OCI-LY3 (cell line): Measurements from ENCODE around the gene IRF2BP2.
A peak's percentile ranks its signal among the peaks of the same experiment; 100 is the strongest.

ENCODE experiments used
- H2AFZ ChIP-seq: fragments of 200-600, 300-600 bp; shearing (Covaris generic); 2 replicates; pipeline ENCODE4 v1.6.0; 2014; ENCODE audit warnings: antibody characterized with exemption, low read depth, low read length
- H3K27ac ChIP-seq: fragments of 200-600, 300-600 bp; sonication (generic); 2 replicates; pipeline ENCODE4 v1.5.1; 2014; ENCODE audit warnings: mild to moderate bottlenecking, low read length, moderate library complexity, mixed read lengths
- H3K27me3 ChIP-seq: fragments of 200-600, 300-600 bp; sonication (generic); 2 replicates; pipeline ENCODE4 v1.6.1; 2014; ENCODE audit warnings: low read depth, low read length, mixed read lengths
- H3K36me3 ChIP-seq: fragments of 200-600, 300-600 bp; sonication (generic); replicated peaks from 2 replicates; pipeline ENCODE3; 2014; ENCODE audit warnings: low read depth, low read length, mixed read lengths
- H3K4me1 ChIP-seq: fragments of 300-600, 200-600 bp; sonication (generic); 2 replicates; pipeline ENCODE4 v1.6.1; 2014; ENCODE audit warnings: low read length, mixed read lengths
- H3K4me2 ChIP-seq: fragments of 200-600, 300-600 bp; sonication (generic); 2 replicates; pipeline ENCODE4 v1.6.1; 2014; ENCODE audit warnings: low read length, mixed read lengths
- H3K4me3 ChIP-seq: fragments of 300-600, 200-600 bp; sonication (generic); 2 replicates; pipeline ENCODE4 v1.5.1; 2014; ENCODE audit warnings: antibody characterized with exemption, mild to moderate bottlenecking, low read length, moderate library complexity
- H3K79me2 ChIP-seq: fragments of 300-600, 200-600 bp; shearing (Covaris generic); 2 replicates; pipeline ENCODE4 v1.6.1; 2014; ENCODE audit warnings: mild to moderate bottlenecking, low read length, mixed read lengths
- H3K9ac ChIP-seq: fragments of 300-600, 200-600 bp; shearing (Covaris generic); 2 replicates; pipeline ENCODE4 v1.6.0; 2014; ENCODE audit warnings: mild to moderate bottlenecking, low read length, moderate library complexity
- H3K9me3 ChIP-seq: fragments of 200-600, 300-600 bp; shearing (Covaris generic); 2 replicates; pipeline ENCODE4 v1.6.1; 2014; ENCODE audit warnings: low read length, mixed read lengths; ENCODE audit not compliant: insufficient read depth
- H4K20me1 ChIP-seq: fragments of 200-600, 300-600 bp; sonication (generic); 2 replicates; pipeline ENCODE4 v1.6.1; 2016; ENCODE audit warnings: low read length, mixed read lengths; ENCODE audit not compliant: insufficient read depth
- CTCF ChIP-seq: fragments of 200-600, 300-600 bp; sonication (generic); IDR thresholded peaks from 2 replicates; pipeline ENCODE4 v1.5.1; 2014; ENCODE audit warnings: antibody characterized with exemption, low read length, low read depth
- EZH2phosphoT487 ChIP-seq: fragments of 200-600 bp; shearing (Covaris generic); IDR thresholded peaks from 2 replicates; pipeline ENCODE4 v1.6.1; 2018; ENCODE audit warnings: antibody characterized with exemption, mixed run types, low read depth

IRF2BP2 gene

DNA sequence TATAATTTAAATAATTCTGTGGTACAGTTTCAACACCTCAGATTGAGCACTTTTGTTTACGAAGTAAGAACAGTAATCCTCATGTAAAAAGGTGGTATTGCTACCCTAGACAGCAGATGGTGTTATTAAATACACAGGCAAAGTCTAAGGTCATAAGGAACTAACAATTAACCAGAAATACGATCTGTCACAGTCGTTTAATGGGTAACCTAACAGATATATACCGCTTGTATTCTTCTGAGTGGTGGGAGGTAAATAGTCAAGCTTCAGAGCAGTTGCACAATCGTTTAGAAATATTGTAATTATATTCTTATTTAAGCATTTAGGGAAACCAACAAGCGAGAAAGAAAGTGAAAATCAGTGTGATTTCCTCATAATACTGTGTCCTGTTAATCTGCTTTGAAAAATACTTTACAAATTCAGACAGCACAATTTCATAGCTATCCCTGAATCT, 9.8 kb upstream of the IRF2BP2 start:
- H3K9me3 ChIP-seq = no peaks in the 10 kb centered on the region
- H4K20me1 ChIP-seq = no peaks in the 10 kb centered on the region
- H2AFZ ChIP-seq = peak overlapping the region; percentile 82
- H3K36me3 ChIP-seq = no peaks in the 10 kb centered on the region
- no peaks in the 10 kb centered on the region for H3K27me3 ChIP-seq
- no peaks in the 10 kb centered on the region for H3K79me2 ChIP-seq
- H3K9ac ChIP-seq = peak overlapping the region; percentile 50
- peaks cover 31% of the 10 kb centered on the region for H3K4me1 ChIP-seq
- no peak overlapping the region for H3K27ac ChIP-seq
- peak overlapping the region; percentile 48 for H3K4me3 ChIP-seq
- TF ChIP-seq EZH2phosphoT487 = no peak
- TF ChIP-seq CTCF = peak; percentile 19; the same call in 1 of the 2 replicates
- peak overlapping the region; percentile 73 for H3K4me2 ChIP-seq

DNA sequence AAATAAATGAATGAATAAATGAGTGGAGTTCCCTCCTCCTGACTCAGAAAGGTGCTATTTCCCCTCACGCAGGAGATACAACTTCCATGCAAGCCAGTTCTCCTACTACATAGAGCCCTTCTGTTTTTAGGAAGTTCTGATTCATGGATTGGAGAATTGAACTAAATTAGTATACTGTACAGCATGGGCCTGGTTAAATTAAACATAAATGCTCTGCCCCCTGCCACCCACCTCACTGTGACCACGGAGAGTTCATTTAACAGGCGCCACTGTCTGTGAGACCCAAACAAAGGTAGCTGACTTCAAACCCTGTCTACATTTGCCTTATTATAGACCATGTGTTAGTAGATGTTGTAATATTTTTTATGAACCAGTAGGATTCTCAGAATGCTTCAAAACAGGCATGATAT, 9.1 kb upstream of the IRF2BP2 start:
- Histone ChIP-seq H3K36me3 (no peaks in the 10 kb centered on the region), H3K4me3 (no peak overlapping the region; the same call in 1 of the 2 replicates), H2AFZ (no peak overlapping the region), H3K9ac (peak overlapping the region; percentile 50; the same call in 1 of the 2 replicates), H3K27ac (no peak overlapping the region), H3K79me2 (no peaks in the 10 kb centered on the region), H3K4me2 (peak overlapping the region; percentile 73), H3K4me1 (peaks cover 27% of the 10 kb centered on the region), H4K20me1 (no peaks in the 10 kb centered on the region), H3K9me3 (no peaks in the 10 kb centered on the region), H3K27me3 (no peaks in the 10 kb centered on the region)
- TF ChIP-seq CTCF (no peak), EZH2phosphoT487 (no peak)

DNA sequence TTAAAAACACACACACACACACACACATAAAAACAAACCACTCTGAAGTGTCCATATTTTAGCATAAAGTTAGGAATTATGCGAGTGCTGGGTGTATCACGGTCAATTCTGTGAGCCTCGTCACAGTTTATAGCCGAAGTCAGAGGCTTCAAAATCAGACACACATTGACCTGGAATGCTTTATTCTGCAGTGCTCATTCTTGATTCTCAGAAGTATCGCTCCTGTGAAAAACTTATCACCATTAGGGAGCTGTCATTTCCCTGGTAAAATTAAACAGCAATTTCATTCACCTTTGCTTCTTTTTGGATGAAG, 8.7 kb upstream of the IRF2BP2 start:
- Histone ChIP-seq H3K9ac (no peak overlapping the region), H3K4me2 (no peak overlapping the region), H2AFZ (no peak overlapping the region), H3K4me1 (peaks cover 27% of the 10 kb centered on the region), H3K27me3 (no peaks in the 10 kb centered on the region), H3K36me3 (no peaks in the 10 kb centered on the region), H4K20me1 (no peaks in the 10 kb centered on the region), H3K9me3 (no peaks in the 10 kb centered on the region), H3K4me3 (no peak overlapping the region), H3K79me2 (no peaks in the 10 kb centered on the region), H3K27ac (no peak overlapping the region)
- TF ChIP-seq CTCF = no peak
- no peak for TF ChIP-seq EZH2phosphoT487

DNA sequence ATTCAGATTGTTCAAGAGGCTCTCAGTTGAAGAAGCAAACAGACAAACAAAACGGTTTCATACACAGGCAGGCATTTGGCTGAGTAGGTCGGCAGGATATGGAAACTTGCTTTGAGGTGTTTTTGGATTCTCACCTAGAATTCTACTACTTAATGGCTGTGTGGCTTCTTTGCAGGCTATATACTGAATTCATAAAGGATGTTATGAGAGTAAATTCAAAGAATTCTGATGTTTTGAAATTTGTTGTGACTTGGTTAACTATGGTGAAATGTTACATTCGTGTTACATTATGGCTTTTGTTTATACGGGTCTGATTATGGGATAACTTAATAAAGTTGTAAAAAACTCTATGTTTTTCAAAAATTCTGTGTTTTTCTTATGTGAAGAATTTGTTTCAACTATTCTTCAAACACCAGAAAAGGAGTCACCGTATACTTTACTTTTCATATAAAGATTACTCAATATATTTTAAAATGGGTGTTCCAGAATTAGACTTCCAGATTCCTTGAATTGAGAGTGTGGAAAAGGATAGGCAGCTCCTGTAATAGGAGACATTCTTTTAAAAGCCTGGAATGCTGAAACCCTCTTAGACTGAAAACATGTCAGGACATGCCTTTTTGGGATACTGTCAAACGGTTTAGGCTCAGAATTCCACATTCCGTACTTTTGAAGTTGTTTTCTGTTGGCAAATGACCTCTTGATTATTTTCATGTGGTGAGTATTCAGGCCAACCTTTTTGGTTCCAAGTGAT, 8.2 kb upstream of the IRF2BP2 start:
- no peak overlapping the region for H2AFZ ChIP-seq
- no peak overlapping the region for H3K4me2 ChIP-seq
- no peaks in the 10 kb centered on the region for H3K79me2 ChIP-seq
- H3K27ac ChIP-seq = no peak overlapping the region
- TF ChIP-seq CTCF (no peak), EZH2phosphoT487 (no peak)
- H3K9me3 ChIP-seq = no peaks in the 10 kb centered on the region
- no peak overlapping the region for H3K9ac ChIP-seq
- H3K4me3 ChIP-seq = no peak overlapping the region
- H3K36me3 ChIP-seq = no peaks in the 10 kb centered on the region
- peaks cover 30% of the 10 kb centered on the region for H3K4me1 ChIP-seq
- no peaks in the 10 kb centered on the region for H3K27me3 ChIP-seq
- no peaks in the 10 kb centered on the region for H4K20me1 ChIP-seq
